PC-3 (cell line): ENCODE measurements around the gene FDX1.

ENCODE experiments used
- EZH2 ChIP-seq: fragments of 300-600 bp; sonication (generic); IDR thresholded peaks from one replicate; pipeline ENCODE4 v1.6.1; 2017; ENCODE audit warnings: antibody characterized with exemption, mild to moderate bottlenecking, low read length; ENCODE audit not compliant: unreplicated experiment
- EZH2phosphoT487 ChIP-seq: fragments of 300-600 bp; sonication (generic); IDR thresholded peaks from 2 replicates; pipeline ENCODE4 v1.6.1; 2018; ENCODE audit warnings: mild to moderate bottlenecking, antibody characterized with exemption, low read length, borderline replicate concordance
- TF ChIP-seq, protein P1 (sequence below): fragments of 300-600 bp; sonication (generic); conservative IDR thresholded peaks from 2 replicates; pipeline ENCODE4 v1.5.1; 2017; ENCODE audit warnings: antibody characterized with exemption, low read depth, mild to moderate bottlenecking, low read length

- TF ChIP-seq, protein P1, sequence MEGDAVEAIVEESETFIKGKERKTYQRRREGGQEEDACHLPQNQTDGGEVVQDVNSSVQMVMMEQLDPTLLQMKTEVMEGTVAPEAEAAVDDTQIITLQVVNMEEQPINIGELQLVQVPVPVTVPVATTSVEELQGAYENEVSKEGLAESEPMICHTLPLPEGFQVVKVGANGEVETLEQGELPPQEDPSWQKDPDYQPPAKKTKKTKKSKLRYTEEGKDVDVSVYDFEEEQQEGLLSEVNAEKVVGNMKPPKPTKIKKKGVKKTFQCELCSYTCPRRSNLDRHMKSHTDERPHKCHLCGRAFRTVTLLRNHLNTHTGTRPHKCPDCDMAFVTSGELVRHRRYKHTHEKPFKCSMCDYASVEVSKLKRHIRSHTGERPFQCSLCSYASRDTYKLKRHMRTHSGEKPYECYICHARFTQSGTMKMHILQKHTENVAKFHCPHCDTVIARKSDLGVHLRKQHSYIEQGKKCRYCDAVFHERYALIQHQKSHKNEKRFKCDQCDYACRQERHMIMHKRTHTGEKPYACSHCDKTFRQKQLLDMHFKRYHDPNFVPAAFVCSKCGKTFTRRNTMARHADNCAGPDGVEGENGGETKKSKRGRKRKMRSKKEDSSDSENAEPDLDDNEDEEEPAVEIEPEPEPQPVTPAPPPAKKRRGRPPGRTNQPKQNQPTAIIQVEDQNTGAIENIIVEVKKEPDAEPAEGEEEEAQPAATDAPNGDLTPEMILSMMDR = no peak
- TF ChIP-seq EZH2 (no peak), EZH2phosphoT487 (no peak)
These were observed 605 bp upstream of the FDX1 start for GRCh38 chr11:110428956-110429730.
